Kidney (tissue), 14 donors: ENCODE data around the gene ARL4A. TPM values are rescaled to one million over a fixed set of nuclear protein-coding genes. Genes with fewer than 3 reads are reported as not detected.

Experiments used
- DNase-seq, 5 donors: peaks; one replicate each; pipeline ENCODE4 v3.0.0-alpha.2; 2013 to 2020
- FAIRE-seq: peaks from 2 replicates; lab custom pipeline; 2012; peaks lifted over from hg19 to GRCh38; lab: Jason Lieb, UNC
- H3K27ac ChIP-seq, 2 donors: one replicate each; pipeline ENCODE4 v1.7.0; 2013; ENCODE audit warnings: low read depth in 2 of 2, low read length in 2 of 2, inconsistent platforms in 1 of 2
- H3K27me3 ChIP-seq: one replicate; pipeline ENCODE4 v1.7.1; 2013; ENCODE audit warnings: low read length, inconsistent platforms; ENCODE audit not compliant: control insufficient read depth, insufficient read depth
- H3K36me3 ChIP-seq, 3 donors: one replicate each; pipeline versions ENCODE4 v1.7.0 to v1.7.1; 2013; ENCODE audit warnings: low read length in 3 of 3, control low read depth in 1 of 3, inconsistent platforms in 1 of 3; ENCODE audit not compliant: insufficient read depth in 3 of 3, control insufficient read depth in 2 of 3
- H3K4me1 ChIP-seq, 3 donors: one replicate each; pipeline versions ENCODE4 v1.7.0 to v1.7.1; 2013; ENCODE audit warnings: low read length in 3 of 3, inconsistent platforms in 1 of 3, low read depth in 1 of 3; ENCODE audit not compliant: control insufficient read depth in 2 of 3, insufficient read depth in 2 of 3
- H3K4me3 ChIP-seq, 3 donors: one replicate each; pipeline versions ENCODE4 v1.7.0 to v1.8.1; 2013; ENCODE audit warnings: low read length in 3 of 3, control low read depth in 1 of 3, inconsistent platforms in 1 of 3
- H3K9ac ChIP-seq, 3 donors: one replicate each; pipeline versions ENCODE4 v1.7.0 to v1.7.1; 2013; ENCODE audit warnings: low read length in 3 of 3, control low read depth in 1 of 3, inconsistent platforms in 1 of 3
- H3K9me3 ChIP-seq, 3 donors: one replicate each; pipeline versions ENCODE4 v1.7.0 to v1.7.1; 2013; ENCODE audit warnings: low read length in 3 of 3, control low read depth in 1 of 3, inconsistent platforms in 1 of 3; ENCODE audit not compliant: control insufficient read depth in 2 of 3, insufficient read depth in 1 of 3
- intact Hi-C: fragments of 100-400 bp; cut with DNase I; formaldehyde crosslinking; loops from one replicate; pipeline ENCODE4 v1.11.1; 2022
- polyA plus RNA-seq: library from polyadenylated mRNA; stranded (reverse); fragments of 350-450 nt; fragmentation: Illumina TruSeq; extraction: RNeasy Lipid Tissue Mini Kit (QIAGEN cat#74804); gene quantifications from one replicate; pipeline ENCODE4 v1.2.3, GENCODE V29; 2014; ENCODE audit warnings: low read depth, low replicate concordance; ENCODE audit not compliant: insufficient read depth
- total RNA-seq: library from RNA; stranded (reverse); fragmentation: NEBNext Ultra II Directional; extraction: Animal tissue kit (Norgen Biotek cat#: 25700); gene quantifications from one replicate; pipeline ENCODE4 v1.2.1, GENCODE V29; 2021
- TF ChIP-seq, protein P1 (sequence below): IDR thresholded peaks from 3 replicates; pipeline ENCODE4 v1.5.1; 2012; ENCODE audit warnings: mild to moderate bottlenecking, moderate library complexity, borderline replicate concordance; ENCODE audit not compliant: insufficient read depth; ENCODE audit errors: extremely low read depth
- donor health status: control.
- donor health status: control.
- donor health status: control.
- donor health status: control.
- donor health status: control.
- donor health status: DM: yes; HTN: yes; CAD: no.
- donor health status: Normal renal cell carcinoma (clear cell type).

ARL4A gene
- total and polyA plus RNA-seq, 2 donors from 2014 or later = 11.8 to 21.6 TPM

DNA sequence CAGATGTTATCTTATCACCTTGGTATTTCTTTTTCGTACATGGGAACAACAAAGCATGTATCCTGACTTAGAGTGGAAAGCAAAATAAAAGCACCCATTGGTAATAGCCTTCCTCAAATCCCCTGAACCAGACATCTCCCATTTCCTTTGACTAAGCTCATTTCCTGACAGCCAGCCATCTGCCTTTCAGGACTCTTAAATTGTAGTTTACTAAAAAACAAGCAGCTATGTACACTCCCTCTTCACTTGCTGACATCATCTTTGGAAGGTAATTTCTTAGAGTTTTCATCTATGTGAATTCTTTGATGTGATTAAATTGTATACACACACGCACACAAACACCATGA lies 40.7 kb downstream of the ARL4A start:
- Histone ChIP-seq H3K27me3 (no peaks in the 10 kb centered on the region), H3K9ac (no peak overlapping the region), H3K4me3 (no peak overlapping the region), H3K9me3 (no peaks in the 10 kb centered on the region), H3K4me1 (no peaks in the 10 kb centered on the region), H3K36me3 (no peaks in the 10 kb centered on the region), H3K27ac (no peak overlapping the region)
- FAIRE-seq = no peak
- DNase-seq = peak in 1 of 5 donors; percentile 27
- TF ChIP-seq, protein P1, sequence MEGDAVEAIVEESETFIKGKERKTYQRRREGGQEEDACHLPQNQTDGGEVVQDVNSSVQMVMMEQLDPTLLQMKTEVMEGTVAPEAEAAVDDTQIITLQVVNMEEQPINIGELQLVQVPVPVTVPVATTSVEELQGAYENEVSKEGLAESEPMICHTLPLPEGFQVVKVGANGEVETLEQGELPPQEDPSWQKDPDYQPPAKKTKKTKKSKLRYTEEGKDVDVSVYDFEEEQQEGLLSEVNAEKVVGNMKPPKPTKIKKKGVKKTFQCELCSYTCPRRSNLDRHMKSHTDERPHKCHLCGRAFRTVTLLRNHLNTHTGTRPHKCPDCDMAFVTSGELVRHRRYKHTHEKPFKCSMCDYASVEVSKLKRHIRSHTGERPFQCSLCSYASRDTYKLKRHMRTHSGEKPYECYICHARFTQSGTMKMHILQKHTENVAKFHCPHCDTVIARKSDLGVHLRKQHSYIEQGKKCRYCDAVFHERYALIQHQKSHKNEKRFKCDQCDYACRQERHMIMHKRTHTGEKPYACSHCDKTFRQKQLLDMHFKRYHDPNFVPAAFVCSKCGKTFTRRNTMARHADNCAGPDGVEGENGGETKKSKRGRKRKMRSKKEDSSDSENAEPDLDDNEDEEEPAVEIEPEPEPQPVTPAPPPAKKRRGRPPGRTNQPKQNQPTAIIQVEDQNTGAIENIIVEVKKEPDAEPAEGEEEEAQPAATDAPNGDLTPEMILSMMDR = no peak
- intact Hi-C loops = no loop called here

DNA sequence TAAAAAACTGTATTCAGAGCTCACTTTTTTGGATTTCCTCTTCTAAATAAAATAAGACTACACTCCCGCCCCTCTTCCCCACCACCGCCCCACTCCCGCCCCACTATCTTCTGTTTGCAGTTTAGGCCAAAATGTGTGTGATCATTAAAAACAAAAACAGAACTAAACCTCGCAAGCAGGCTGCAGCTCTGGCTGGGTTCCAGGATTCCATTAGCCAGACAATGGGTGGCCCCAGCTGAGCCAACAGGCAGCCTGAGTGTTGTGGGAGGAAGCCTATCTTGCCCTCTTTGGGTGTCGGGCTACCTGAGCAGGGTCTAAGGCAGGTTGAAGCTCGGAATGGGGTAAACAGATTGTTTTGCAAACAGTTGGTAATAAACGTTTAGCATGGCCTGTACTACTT lies 41.7 kb downstream of the ARL4A start:
- no peak for FAIRE-seq
- H3K27ac ChIP-seq = no peak overlapping the region

DNA sequence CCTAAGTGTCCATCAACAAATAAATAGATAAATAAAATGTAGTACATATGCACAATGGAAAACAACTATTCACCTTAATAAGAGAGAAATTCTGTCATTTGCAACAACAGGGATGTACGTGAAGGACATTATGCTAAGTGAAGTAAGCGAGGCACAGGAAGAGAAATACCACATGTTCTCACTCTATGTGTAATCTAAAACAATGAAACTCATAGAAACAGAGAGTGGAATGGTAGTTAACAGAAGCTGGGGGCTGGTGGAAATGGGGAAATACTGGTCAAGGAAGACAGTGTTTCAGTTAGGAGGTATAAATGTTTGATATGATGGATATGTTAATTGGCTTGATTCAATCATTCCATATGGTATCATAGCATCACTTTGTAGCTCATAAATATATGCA lies 43.1 kb downstream of the ARL4A start:
- Histone ChIP-seq H3K36me3 (no peaks in the 10 kb centered on the region), H3K27ac (no peak overlapping the region), H3K4me1 (no peaks in the 10 kb centered on the region), H3K9me3 (no peaks in the 10 kb centered on the region), H3K9ac (no peak overlapping the region), H3K27me3 (no peaks in the 10 kb centered on the region), H3K4me3 (no peak overlapping the region)
- TF ChIP-seq, protein P1 = no peak
- intact Hi-C loops = no loop called here
- no peak for DNase-seq
- FAIRE-seq = no peak

More for the DNA sequence above, 41.7 kb downstream of the ARL4A start:
- Histone ChIP-seq H3K27me3 (no peaks in the 10 kb centered on the region), H3K9me3 (no peaks in the 10 kb centered on the region), H3K4me3 (no peak overlapping the region), H3K36me3 (no peaks in the 10 kb centered on the region), H3K9ac (no peak overlapping the region), H3K4me1 (no peaks in the 10 kb centered on the region)
- intact Hi-C loops = no loop called here
- TF ChIP-seq, protein P1 = no peak
- peak in 2 of 5 donors; percentile 22 to 60 for DNase-seq

DNA sequence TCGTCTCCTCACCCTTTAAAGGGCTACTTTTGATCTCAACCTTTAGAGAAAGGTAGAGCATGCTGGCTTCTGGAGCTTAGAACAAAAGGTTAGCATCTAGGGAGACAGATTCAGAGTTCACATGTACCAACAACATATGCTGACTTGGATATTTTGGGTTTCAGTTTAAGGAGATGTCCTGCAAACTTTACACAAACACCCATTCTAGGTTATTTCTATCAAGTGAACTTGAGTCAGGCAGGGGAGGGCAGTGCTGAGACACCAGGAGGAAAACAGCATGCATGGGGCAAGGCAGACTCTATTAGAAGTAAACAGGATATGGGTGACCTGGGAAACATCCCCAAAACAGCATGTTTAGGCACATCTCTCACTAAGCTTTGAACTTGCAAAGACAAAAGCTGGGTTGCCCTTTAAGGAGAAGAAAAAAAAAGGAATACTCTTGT lies 43.8 kb downstream of the ARL4A start:
- Histone ChIP-seq H3K27me3 (no peaks in the 10 kb centered on the region), H3K4me3 (no peak overlapping the region), H3K36me3 (no peaks in the 10 kb centered on the region), H3K9ac (no peak overlapping the region), H3K4me1 (no peaks in the 10 kb centered on the region), H3K27ac (no peak overlapping the region), H3K9me3 (no peaks in the 10 kb centered on the region)
- TF ChIP-seq, protein P1 = no peak
- DNase-seq (no peak), FAIRE-seq (no peak)
- intact Hi-C loops = no loop called here
